ENCODE data around the gene MYOM1. TPM values are rescaled to one million over a fixed set of nuclear protein-coding genes. Genes with fewer than 3 reads are reported as not detected.

The MYOM1 gene
- total and polyA plus RNA-seq, 7 donors = 3.3 to 37.7 (median 17.3) TPM

- Histone ChIP-seq H3K27ac (no peak overlapping the region), H3K4me3 (no peak overlapping the region), H3K27me3 (no peaks in the 10 kb centered on the region), H3K4me1 (no peaks in the 10 kb centered on the region), H3K9me3 (no peaks in the 10 kb centered on the region), H3K36me3 (peaks cover 0 to 39% (median 12%) of the 10 kb centered on the region in 4 donors)
- WGBS, 2 donors = 98 to 99% methylated on average over 5 of the region's 5 CpGs
- intact Hi-C loops (cut with DNase I) = no loop called here
- no peak for DNase-seq
- TF ChIP-seq, protein P1, sequence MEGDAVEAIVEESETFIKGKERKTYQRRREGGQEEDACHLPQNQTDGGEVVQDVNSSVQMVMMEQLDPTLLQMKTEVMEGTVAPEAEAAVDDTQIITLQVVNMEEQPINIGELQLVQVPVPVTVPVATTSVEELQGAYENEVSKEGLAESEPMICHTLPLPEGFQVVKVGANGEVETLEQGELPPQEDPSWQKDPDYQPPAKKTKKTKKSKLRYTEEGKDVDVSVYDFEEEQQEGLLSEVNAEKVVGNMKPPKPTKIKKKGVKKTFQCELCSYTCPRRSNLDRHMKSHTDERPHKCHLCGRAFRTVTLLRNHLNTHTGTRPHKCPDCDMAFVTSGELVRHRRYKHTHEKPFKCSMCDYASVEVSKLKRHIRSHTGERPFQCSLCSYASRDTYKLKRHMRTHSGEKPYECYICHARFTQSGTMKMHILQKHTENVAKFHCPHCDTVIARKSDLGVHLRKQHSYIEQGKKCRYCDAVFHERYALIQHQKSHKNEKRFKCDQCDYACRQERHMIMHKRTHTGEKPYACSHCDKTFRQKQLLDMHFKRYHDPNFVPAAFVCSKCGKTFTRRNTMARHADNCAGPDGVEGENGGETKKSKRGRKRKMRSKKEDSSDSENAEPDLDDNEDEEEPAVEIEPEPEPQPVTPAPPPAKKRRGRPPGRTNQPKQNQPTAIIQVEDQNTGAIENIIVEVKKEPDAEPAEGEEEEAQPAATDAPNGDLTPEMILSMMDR (IDR thresholded peaks at IDR 0.05) = no peak
- TF ChIP-seq POLR2AphosphoS5 (IDR thresholded peaks at IDR 0.05) (no peak), POLR2A (IDR thresholded peaks at IDR 0.05) (no peak), EP300 (IDR thresholded peaks at IDR 0.05) (no peak)
These were observed 96.9 kb downstream of the MYOM1 start for GRCh38 chr18:3122851-3123250.

GRCh38 chr18:3121259-3121658 lies 98.5 kb downstream of the MYOM1 start:
- Histone ChIP-seq H3K27me3 (no peaks in the 10 kb centered on the region), H3K9me3 (no peaks in the 10 kb centered on the region), H3K4me3 (no peak overlapping the region), H3K4me1 (no peaks in the 10 kb centered on the region), H3K27ac (no peak overlapping the region), H3K36me3 (peaks cover 0 to 31% (median 10%) of the 10 kb centered on the region in 4 donors)
- DNase-seq = no peak
- TF ChIP-seq, protein P1 (IDR thresholded peaks at IDR 0.05) = no peak
- TF ChIP-seq POLR2AphosphoS5 (IDR thresholded peaks at IDR 0.05) (no peak), EP300 (IDR thresholded peaks at IDR 0.05) (no peak), POLR2A (IDR thresholded peaks at IDR 0.05) (no peak)
- WGBS, 2 donors = 69 to 71% methylated on average over 2 of the region's 2 CpGs
- intact Hi-C loops (cut with DNase I) = no loop called here

DNA sequence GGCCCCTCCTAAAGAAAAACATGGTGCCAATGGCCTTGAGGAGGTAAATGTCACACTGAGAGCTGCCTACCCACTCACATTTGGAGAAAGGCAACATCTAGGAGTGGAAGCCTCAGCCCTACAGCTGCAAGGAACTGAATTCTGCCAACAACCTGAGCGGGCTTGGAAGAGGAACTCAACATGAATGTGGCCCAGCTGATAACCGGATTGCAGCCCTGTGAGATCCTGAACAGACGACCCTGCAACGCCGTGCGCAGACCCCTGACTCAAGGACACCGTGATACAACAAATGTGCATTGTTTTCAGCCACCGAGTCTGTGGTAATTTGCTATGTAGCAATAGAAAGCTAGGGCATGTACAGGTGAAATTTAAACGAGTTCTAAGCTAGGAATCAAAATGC lies 99.4 kb downstream of the MYOM1 start:
- Histone ChIP-seq H3K9me3 (no peaks in the 10 kb centered on the region), H3K36me3 (peaks cover 0 to 33% (median 11%) of the 10 kb centered on the region in 4 donors), H3K27ac (no peak overlapping the region), H3K4me1 (no peaks in the 10 kb centered on the region), H3K27me3 (no peaks in the 10 kb centered on the region), H3K4me3 (no peak overlapping the region)
- no peak for TF ChIP-seq POLR2A (IDR thresholded peaks at IDR 0.05)
- TF ChIP-seq, protein P1 (IDR thresholded peaks at IDR 0.05) = no peak
- TF ChIP-seq POLR2AphosphoS5 (IDR thresholded peaks at IDR 0.05) = no peak
- no peak for TF ChIP-seq EP300 (IDR thresholded peaks at IDR 0.05)
- intact Hi-C loops (cut with DNase I) = no loop called here
- WGBS, 2 donors = 60 to 86% methylated on average over 9 of the region's 9 CpGs
- no peak for DNase-seq

- peaks cover 0 to 31% (median 11%) of the 10 kb centered on the region in 4 donors for H3K36me3 ChIP-seq
- no peaks in the 10 kb centered on the region for H3K27me3 ChIP-seq
- intact Hi-C loops (cut with DNase I) = no loop called here
- TF ChIP-seq POLR2A (IDR thresholded peaks at IDR 0.05) (no peak), EP300 (IDR thresholded peaks at IDR 0.05) (no peak), POLR2AphosphoS5 (IDR thresholded peaks at IDR 0.05) (no peak)
- TF ChIP-seq, protein P1 (IDR thresholded peaks at IDR 0.05) = no peak
- 88 to 93% methylated on average over 12 of the region's 12 CpGs for WGBS, 2 donors
- no peaks in the 10 kb centered on the region for H3K4me1 ChIP-seq
- no peak overlapping the region for H3K27ac ChIP-seq
- DNase-seq = no peak
- no peak overlapping the region for H3K4me3 ChIP-seq
- H3K9me3 ChIP-seq = no peaks in the 10 kb centered on the region
These were observed 100.1 kb downstream of the MYOM1 start for GRCh38 chr18:3119401-3120341.

All from sigmoid colon (tissue), 7 donors.